Tibial artery (tissue), 4 donors: ENCODE results near the gene CSF1R.

ENCODE experiments used
- DNase-seq, 2 donors: peaks; one replicate each; pipeline ENCODE4 v3.0.0-alpha.2; 2019
- H3K27ac ChIP-seq, 2 donors: fragments of 200-600 bp; sonication (generic) in 1 of 2; 1 replicate in 1 of 2; 2 replicates in 1 of 2; pipeline ENCODE4 v1.5.1; 2018 to 2019; ENCODE audit warnings: mild to moderate bottlenecking in 1 of 2
- H3K27me3 ChIP-seq, 2 donors: fragments of 200-600 bp; sonication (generic) in 1 of 2; one replicate each; pipeline versions ENCODE4 v1.5.1 to v1.6.0; 2016 to 2019
- H3K36me3 ChIP-seq, 3 donors: fragments of 200-600 bp; sonication (generic) in 2 of 3; one replicate each; pipeline ENCODE4 v1.5.1; 2016 to 2019; ENCODE audit warnings: mild to moderate bottlenecking in 2 of 3
- H3K4me1 ChIP-seq, 4 donors: fragments of 200-600 bp; sonication (generic) in 2 of 4; 1 replicate in 3 of 4; 2 replicates in 1 of 4; pipeline ENCODE4 v1.5.1; 2016 to 2019
- H3K4me3 ChIP-seq, 2 donors: fragments of 200-600 bp; sonication (generic) in 1 of 2; 1 replicate in 1 of 2; 2 replicates in 1 of 2; pipeline ENCODE4 v1.5.1; 2018 to 2019; ENCODE audit warnings: mild to moderate bottlenecking in 2 of 2
- H3K9me3 ChIP-seq, 3 donors: fragments of 200-600 bp; sonication (generic) in 1 of 3; one replicate each; pipeline ENCODE4 v1.5.1; 2016 to 2019
- intact Hi-C: fragments of 100-400 bp; cut with DNase I; formaldehyde crosslinking; loops from one replicate; pipeline ENCODE4 v1.15.0; 2023; ENCODE audit warnings: low total_unique reads
- TF ChIP-seq, protein P1 (sequence below), 2 experiments: fragments of 200-600 bp in 1 of 2; fragments of 450-650 bp in 1 of 2; IDR thresholded peaks; one replicate each; pipeline ENCODE4 v1.5.1; 2017 to 2019; ENCODE audit warnings: antibody characterized with exemption in 2 of 2, mild to moderate bottlenecking in 1 of 2, moderate library complexity in 1 of 2

Gene CSF1R

GRCh38 chr5:150131978-150132694, 45.8 kb upstream of the CSF1R start:
- Histone ChIP-seq H3K36me3 (peaks cover 84 to 95% (median 90%) of the 10 kb centered on the region in 3 donors), H3K27me3 (no peaks in the 10 kb centered on the region), H3K4me1 (peaks cover 0 to 79% (median 75%) of the 10 kb centered on the region in 4 donors), H3K27ac (peak overlapping the region; percentile 89 to 98), H3K9me3 (no peaks in the 10 kb centered on the region), H3K4me3 (no peak overlapping the region)
- peak; percentile 80 to 86 for DNase-seq
- TF ChIP-seq, protein P1, sequence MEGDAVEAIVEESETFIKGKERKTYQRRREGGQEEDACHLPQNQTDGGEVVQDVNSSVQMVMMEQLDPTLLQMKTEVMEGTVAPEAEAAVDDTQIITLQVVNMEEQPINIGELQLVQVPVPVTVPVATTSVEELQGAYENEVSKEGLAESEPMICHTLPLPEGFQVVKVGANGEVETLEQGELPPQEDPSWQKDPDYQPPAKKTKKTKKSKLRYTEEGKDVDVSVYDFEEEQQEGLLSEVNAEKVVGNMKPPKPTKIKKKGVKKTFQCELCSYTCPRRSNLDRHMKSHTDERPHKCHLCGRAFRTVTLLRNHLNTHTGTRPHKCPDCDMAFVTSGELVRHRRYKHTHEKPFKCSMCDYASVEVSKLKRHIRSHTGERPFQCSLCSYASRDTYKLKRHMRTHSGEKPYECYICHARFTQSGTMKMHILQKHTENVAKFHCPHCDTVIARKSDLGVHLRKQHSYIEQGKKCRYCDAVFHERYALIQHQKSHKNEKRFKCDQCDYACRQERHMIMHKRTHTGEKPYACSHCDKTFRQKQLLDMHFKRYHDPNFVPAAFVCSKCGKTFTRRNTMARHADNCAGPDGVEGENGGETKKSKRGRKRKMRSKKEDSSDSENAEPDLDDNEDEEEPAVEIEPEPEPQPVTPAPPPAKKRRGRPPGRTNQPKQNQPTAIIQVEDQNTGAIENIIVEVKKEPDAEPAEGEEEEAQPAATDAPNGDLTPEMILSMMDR (IDR thresholded peaks at IDR 0.05) = no peak
- intact Hi-C loops = loop anchor here (2.0 kb wide), 1 partner anchor 87 kb away; no protein-coding TSS in a partner anchor

DNA sequence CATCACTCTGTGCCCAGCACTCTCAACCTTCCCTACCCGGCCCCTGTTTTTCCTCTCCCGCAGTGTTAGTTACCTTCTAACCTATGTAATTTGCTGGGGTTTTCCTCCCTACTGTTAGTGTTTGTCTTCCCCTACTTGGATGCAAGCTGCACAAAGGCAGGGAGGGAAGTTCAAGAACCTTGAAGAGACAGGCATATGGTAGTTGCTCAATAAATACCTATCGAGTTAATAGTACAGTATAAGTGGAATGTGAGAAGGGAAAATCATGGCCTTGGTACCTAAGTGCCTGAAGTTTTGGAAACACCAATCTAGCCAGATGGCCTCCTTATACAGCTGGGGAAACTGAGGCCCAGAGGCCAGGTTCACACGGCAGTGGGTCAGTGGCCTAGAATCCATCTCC, 45.1 kb upstream of the CSF1R start:
- no peak overlapping the region for H3K4me3 ChIP-seq
- intact Hi-C loops = loop anchor here (2.0 kb wide), 1 partner anchor 87 kb away; no protein-coding TSS in a partner anchor
- H3K27ac ChIP-seq = peak overlapping the region; percentile 89 to 98
- TF ChIP-seq, protein P1 (IDR thresholded peaks at IDR 0.05) = no peak
- H3K4me1 ChIP-seq = peaks cover 0 to 72% (median 68%) of the 10 kb centered on the region in 4 donors
- H3K27me3 ChIP-seq = no peaks in the 10 kb centered on the region
- no peaks in the 10 kb centered on the region for H3K9me3 ChIP-seq
- H3K36me3 ChIP-seq = peaks cover 84 to 96% (median 92%) of the 10 kb centered on the region in 3 donors
- DNase-seq = no peak

- Histone ChIP-seq H3K27me3 (no peaks in the 10 kb centered on the region), H3K4me3 (no peak overlapping the region), H3K9me3 (no peaks in the 10 kb centered on the region), H3K27ac (peak overlapping the region; percentile 89 to 98), H3K36me3 (peaks cover 86 to 96% (median 92%) of the 10 kb centered on the region in 3 donors), H3K4me1 (peaks cover 0 to 62% (median 58%) of the 10 kb centered on the region in 4 donors)
- DNase-seq = no peak
- intact Hi-C loops = loop anchor here (2.0 kb wide), 1 partner anchor 88 kb away; no protein-coding TSS in a partner anchor
- TF ChIP-seq, protein P1 (IDR thresholded peaks at IDR 0.05) = no peak
Observed at GRCh38 chr5:150130493-150130922, 44.2 kb upstream of the CSF1R start.

DNA sequence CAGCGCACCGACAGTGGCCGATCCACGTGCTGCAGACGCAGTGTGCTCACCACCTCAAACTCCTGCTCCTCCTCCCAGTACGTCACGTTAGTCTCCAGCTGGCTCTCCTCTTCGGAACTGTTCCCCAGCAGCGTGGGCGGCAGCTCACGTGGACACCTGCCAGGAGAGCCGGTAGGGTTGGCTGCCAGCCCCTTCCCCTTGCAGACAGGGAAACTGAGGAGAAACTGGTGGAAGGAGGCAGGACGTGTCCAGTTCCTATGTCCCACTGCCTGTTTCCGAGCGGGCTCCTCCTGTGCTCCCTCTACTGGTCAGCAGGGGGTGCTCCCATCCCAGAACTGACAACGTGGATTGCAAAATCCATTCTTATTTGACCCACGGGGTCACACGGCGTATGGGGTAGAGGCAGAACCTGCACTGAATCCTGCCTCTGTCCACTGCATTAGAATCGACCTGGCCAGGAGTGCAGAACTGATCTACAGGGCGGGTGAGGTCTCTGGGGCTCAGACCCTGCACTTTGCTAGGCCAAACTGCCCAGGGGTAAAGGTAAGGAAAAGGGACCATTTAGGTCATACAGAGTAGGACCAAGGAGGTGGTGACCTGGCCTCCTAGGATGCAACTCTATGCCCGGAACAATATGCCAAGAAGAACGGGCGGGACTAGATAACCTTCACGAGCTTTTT, 43.6 kb upstream of the CSF1R start:
- H3K4me3 ChIP-seq = no peak overlapping the region
- H3K27ac ChIP-seq = peak overlapping the region; percentile 89 to 98
- DNase-seq = peak; percentile 82 to 90
- intact Hi-C loops = loop anchor here (2.0 to 5.0 kb wide), 2 partner anchors 32 to 89 kb away; no protein-coding TSS in a partner anchor
- TF ChIP-seq, protein P1 (IDR thresholded peaks at IDR 0.05) = peak; percentile 94 to 97
- peaks cover 86 to 96% (median 92%) of the 10 kb centered on the region in 3 donors for H3K36me3 ChIP-seq
- H3K9me3 ChIP-seq = no peaks in the 10 kb centered on the region
- H3K27me3 ChIP-seq = no peaks in the 10 kb centered on the region
- peaks cover 0 to 57% (median 53%) of the 10 kb centered on the region in 4 donors for H3K4me1 ChIP-seq

- H3K9me3 ChIP-seq = no peaks in the 10 kb centered on the region
- H3K27ac ChIP-seq = peak overlapping the region; percentile 89 to 98
- DNase-seq = no peak
- H3K27me3 ChIP-seq = no peaks in the 10 kb centered on the region
- TF ChIP-seq, protein P1 (IDR thresholded peaks at IDR 0.05) = no peak
- intact Hi-C loops = loop anchor here (5.0 kb wide), 1 partner anchor 33 kb away; no protein-coding TSS in a partner anchor
- peaks cover 85 to 96% (median 92%) of the 10 kb centered on the region in 3 donors for H3K36me3 ChIP-seq
- no peak overlapping the region for H3K4me3 ChIP-seq
- H3K4me1 ChIP-seq = peaks cover 0 to 52% (median 48%) of the 10 kb centered on the region in 4 donors
Observed at GRCh38 chr5:150129454-150129812, 43.1 kb upstream of the CSF1R start.
